NCI-H2171 treated with DMSO at 0.1 percent for 48 hours (cell line): Measurements from ENCODE around the gene SAYSD1.

Experiments
- DNase-seq: peaks from one replicate; lab custom pipeline; 2025; lab: John Stamatoyannopoulos, UW

The SAYSD1 gene

DNA sequence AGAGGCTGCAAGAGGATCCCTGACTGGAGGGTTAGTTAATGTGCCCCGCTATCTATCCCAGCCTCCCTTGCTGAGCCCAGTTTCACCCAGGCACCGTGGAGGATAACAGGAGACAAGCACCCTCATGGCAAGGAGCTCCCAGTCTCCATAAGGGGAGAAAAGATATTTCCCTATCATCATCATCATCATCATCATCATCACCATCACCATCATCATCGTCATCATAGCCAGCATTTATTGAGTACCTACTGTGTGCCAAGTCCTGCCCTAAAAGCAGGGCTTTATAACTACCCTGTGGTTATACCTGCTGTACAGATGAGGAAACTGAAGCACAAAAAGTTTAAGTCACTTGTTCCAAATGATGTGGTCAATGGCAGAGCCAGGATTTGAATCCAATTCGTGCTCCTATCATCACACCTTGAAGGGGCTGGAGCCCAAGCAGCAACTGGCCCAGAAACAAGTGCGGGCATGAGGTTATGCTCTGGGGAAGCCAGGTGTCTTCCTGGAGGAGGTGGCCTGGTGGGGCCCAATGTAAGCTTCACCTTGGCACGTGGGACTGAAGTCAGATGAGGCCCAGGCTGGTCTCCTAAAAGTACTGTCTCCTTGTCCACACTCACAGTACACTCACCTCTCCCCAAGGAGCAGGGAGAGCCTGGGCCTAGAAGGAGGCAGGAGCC, 56.4 kb downstream of the SAYSD1 start:
- no peak for DNase-seq

DNA sequence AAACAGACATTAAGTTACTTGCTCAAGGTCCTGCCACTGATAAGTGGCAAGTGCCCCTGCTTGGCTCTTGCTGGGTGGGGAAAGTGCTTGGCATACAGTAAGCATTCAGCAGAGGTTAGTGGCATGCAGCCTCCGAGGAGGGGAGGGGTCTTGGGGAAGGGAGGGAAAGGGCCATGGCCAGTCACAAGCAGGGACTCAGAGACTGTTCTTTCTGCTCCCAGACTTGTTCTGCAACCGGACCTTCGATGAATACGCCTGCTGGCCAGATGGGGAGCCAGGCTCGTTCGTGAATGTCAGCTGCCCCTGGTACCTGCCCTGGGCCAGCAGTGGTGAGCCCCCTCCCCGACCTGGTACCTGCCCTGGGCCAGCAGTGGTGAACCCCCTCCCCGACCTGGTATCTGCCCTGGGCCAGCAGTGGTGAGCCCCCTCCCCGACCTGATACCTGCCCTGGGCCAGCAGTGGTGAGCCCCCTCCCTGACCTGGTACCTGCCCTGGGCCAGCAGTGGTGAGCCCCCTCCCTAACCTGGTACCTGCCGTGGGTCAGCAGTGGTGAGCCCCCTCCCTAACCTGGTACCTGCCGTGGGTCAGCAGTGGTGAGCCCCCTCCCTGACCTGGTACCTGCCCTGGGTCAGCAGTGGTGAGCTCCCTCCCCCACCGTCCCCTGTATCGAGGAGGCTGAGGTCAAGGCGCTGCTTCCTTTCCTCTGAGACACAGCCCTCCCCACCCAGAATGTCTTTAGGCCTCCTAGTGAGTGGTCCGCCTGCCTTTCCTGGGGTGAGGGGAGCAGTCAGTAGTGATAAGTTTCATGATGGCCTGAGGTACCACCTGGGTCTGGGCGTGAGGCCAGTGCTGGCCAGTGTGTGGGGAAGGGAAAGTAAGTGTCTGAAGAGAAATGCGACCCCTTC, 57.5 kb downstream of the SAYSD1 start:
- no peak for DNase-seq

DNA sequence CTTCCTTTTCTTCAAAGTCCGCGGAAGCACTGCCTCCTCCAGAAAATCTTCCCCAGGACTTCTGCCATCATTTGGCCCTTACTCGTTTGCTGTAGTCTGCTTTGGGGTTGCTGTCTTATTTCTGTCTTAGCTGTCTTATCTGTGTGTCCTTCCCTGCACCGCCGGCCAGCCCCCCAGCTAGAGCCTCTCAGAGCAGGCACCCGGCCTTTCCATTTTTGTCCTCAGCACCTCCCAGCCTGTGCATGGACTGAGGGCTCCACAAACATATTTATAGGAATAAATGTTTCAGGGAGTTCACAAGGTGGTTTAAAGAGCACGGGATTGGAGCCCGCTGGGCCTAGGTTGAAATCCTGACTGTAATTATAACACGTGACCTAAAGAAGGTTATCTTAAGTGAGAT, 58.3 kb downstream of the SAYSD1 start:
- no peak for DNase-seq

- DNase-seq = no peak
Observed at GRCh38 chr6:39056191-39056590, 58.8 kb downstream of the SAYSD1 start.

- DNase-seq = no peak
Observed at GRCh38 chr6:39055661-39056060, 59.3 kb downstream of the SAYSD1 start.

- DNase-seq = no peak
Observed at GRCh38 chr6:39054577-39055142, 60.3 kb downstream of the SAYSD1 start.
